ENCODE measurements around the gene ZC2HC1C.

Gene ZC2HC1C

GRCh38 chr14:75048101-75048500 is 21.3 kb upstream of the ZC2HC1C start:
- no peak for TF ChIP-seq GABPA (IDR thresholded peaks at IDR 0.05; ENCODE audit: low read depth)
- TF ChIP-seq, protein P1, sequence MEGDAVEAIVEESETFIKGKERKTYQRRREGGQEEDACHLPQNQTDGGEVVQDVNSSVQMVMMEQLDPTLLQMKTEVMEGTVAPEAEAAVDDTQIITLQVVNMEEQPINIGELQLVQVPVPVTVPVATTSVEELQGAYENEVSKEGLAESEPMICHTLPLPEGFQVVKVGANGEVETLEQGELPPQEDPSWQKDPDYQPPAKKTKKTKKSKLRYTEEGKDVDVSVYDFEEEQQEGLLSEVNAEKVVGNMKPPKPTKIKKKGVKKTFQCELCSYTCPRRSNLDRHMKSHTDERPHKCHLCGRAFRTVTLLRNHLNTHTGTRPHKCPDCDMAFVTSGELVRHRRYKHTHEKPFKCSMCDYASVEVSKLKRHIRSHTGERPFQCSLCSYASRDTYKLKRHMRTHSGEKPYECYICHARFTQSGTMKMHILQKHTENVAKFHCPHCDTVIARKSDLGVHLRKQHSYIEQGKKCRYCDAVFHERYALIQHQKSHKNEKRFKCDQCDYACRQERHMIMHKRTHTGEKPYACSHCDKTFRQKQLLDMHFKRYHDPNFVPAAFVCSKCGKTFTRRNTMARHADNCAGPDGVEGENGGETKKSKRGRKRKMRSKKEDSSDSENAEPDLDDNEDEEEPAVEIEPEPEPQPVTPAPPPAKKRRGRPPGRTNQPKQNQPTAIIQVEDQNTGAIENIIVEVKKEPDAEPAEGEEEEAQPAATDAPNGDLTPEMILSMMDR (IDR thresholded peaks at IDR 0.05; ENCODE audit: insufficient read depth, low read length) = no peak
- no peak for TF ChIP-seq POLR2AphosphoS5 (IDR thresholded peaks at IDR 0.05; ENCODE audit: low read depth)
- TF ChIP-seq, protein P2, sequence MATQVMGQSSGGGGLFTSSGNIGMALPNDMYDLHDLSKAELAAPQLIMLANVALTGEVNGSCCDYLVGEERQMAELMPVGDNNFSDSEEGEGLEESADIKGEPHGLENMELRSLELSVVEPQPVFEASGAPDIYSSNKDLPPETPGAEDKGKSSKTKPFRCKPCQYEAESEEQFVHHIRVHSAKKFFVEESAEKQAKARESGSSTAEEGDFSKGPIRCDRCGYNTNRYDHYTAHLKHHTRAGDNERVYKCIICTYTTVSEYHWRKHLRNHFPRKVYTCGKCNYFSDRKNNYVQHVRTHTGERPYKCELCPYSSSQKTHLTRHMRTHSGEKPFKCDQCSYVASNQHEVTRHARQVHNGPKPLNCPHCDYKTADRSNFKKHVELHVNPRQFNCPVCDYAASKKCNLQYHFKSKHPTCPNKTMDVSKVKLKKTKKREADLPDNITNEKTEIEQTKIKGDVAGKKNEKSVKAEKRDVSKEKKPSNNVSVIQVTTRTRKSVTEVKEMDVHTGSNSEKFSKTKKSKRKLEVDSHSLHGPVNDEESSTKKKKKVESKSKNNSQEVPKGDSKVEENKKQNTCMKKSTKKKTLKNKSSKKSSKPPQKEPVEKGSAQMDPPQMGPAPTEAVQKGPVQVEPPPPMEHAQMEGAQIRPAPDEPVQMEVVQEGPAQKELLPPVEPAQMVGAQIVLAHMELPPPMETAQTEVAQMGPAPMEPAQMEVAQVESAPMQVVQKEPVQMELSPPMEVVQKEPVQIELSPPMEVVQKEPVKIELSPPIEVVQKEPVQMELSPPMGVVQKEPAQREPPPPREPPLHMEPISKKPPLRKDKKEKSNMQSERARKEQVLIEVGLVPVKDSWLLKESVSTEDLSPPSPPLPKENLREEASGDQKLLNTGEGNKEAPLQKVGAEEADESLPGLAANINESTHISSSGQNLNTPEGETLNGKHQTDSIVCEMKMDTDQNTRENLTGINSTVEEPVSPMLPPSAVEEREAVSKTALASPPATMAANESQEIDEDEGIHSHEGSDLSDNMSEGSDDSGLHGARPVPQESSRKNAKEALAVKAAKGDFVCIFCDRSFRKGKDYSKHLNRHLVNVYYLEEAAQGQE (IDR thresholded peaks at IDR 0.05; ENCODE audit: insufficient replicate concordance, low read depth) = no peak
- TF ChIP-seq SPI1 (IDR thresholded peaks at IDR 0.05; ENCODE audit: borderline replicate concordance, low read depth) = no peak
- H3K27me3 ChIP-seq (ENCODE audit: insufficient read depth, poor library complexity, severe bottlenecking) = no peaks in the 10 kb centered on the region
- no peak overlapping the region for H3K27ac ChIP-seq (replicated peaks)
- H3K4me3 ChIP-seq (replicated peaks; ENCODE audit: insufficient read depth, low read length) = no peak overlapping the region
- no peak for DNase-seq (ENCODE audit: low read depth in 1 of 2, low spot score in 1 of 2)

DNA sequence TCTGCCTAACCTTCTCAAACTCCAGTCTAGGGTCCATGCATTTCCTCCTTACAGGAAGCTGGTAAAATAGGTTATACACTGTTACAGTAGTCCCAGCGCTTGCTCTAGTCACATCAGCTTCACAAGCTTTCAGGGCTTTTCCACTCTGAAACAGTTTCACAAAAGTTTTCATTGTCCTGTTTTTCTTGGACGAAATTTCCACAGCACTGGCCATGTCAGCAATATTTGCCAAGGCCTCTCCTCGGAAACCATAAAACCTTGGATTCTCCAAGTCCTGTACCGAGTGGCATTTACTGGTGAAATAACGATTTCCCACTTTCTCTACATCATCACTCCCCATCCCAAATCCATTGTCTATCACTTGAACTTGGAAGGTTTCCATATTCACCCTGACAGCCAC is 20.3 kb upstream of the ZC2HC1C start:
- no peak overlapping the region for H3K4me3 ChIP-seq (replicated peaks; ENCODE audit: insufficient read depth, low read length)

DNA sequence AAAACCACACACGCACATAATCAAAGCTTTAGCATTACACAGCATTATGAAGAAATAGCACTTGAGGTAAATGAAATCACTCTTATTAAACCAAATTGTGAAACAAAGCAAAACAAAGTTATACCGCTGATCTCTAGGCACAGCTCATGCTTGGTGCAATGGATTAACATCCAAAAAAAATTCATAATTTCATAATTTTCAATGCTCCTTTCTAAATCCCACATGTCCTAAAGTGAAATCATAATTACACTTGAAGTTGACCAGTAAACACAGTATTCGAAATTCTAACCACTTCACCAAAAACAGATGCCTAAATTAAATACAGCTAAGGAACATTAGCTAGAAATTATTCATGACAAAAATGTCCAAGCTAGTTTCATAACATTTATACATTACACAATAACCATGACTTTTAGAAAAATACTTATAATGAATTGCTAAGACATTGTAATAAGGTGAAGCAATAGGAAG is 19.7 kb upstream of the ZC2HC1C start:
- peak in 1 of 2 experiments; percentile 14 for DNase-seq (ENCODE audit: low read depth in 1 of 2, low spot score in 1 of 2)
- no peaks in the 10 kb centered on the region for H3K27me3 ChIP-seq (ENCODE audit: insufficient read depth, poor library complexity, severe bottlenecking)
- TF ChIP-seq, protein P2 (IDR thresholded peaks at IDR 0.05; ENCODE audit: insufficient replicate concordance, low read depth) = no peak
- TF ChIP-seq, protein P1 (IDR thresholded peaks at IDR 0.05; ENCODE audit: insufficient read depth, low read length) = no peak
- TF ChIP-seq GABPA (IDR thresholded peaks at IDR 0.05; ENCODE audit: low read depth) (no peak), POLR2AphosphoS5 (IDR thresholded peaks at IDR 0.05; ENCODE audit: low read depth) (no peak), SPI1 (IDR thresholded peaks at IDR 0.05; ENCODE audit: borderline replicate concordance, low read depth) (no peak)
- H3K4me3 ChIP-seq (replicated peaks; ENCODE audit: insufficient read depth, low read length) = no peak overlapping the region
- H3K27ac ChIP-seq (replicated peaks) = no peak overlapping the region

More for the DNA sequence above, 20.3 kb upstream of the ZC2HC1C start:
- no peak for TF ChIP-seq SPI1 (IDR thresholded peaks at IDR 0.05; ENCODE audit: borderline replicate concordance, low read depth)
- Histone ChIP-seq H3K27me3 (ENCODE audit: insufficient read depth, poor library complexity, severe bottlenecking) (no peaks in the 10 kb centered on the region), H3K27ac (replicated peaks) (no peak overlapping the region)
- DNase-seq (ENCODE audit: low read depth in 1 of 2, low spot score in 1 of 2) = no peak

- TF ChIP-seq, protein P2 (IDR thresholded peaks at IDR 0.05; ENCODE audit: insufficient replicate concordance, low read depth) = no peak
- peak; percentile 39; the same call in 1 of the 2 replicates for TF ChIP-seq POLR2AphosphoS5 (IDR thresholded peaks at IDR 0.05; ENCODE audit: low read depth)
- H3K27ac ChIP-seq (replicated peaks) = no peak within 1 kb of the TSS
- peak within 1 kb of the TSS; percentile 50 for H3K4me3 ChIP-seq (replicated peaks; ENCODE audit: insufficient read depth, low read length)
These were observed 18.4 kb upstream of the ZC2HC1C start, which contains the start of gene MLH3 for GRCh38 chr14:75050852-75051555. MLH3 (minus strand) TSS chr14:75051467; CDS start chr14:75049655, 1,812 bp downstream.

More at GRCh38 chr14:75050852-75051555, 18.4 kb upstream of the ZC2HC1C start, which contains the start of gene MLH3:
- no peaks in the 10 kb centered on the region for H3K27me3 ChIP-seq (ENCODE audit: insufficient read depth, poor library complexity, severe bottlenecking)
- peak; percentile 41 to 51 for DNase-seq (ENCODE audit: low read depth in 1 of 2, low spot score in 1 of 2)
